Tibial nerve (tissue), 4 donors: Measurements from ENCODE around the gene HDGFL2.

ENCODE experiments used
- EP300 ChIP-seq, 2 donors: sonication (generic); formaldehyde crosslinking; IDR thresholded peaks; one replicate each; pipeline ENCODE4 v1.6.1; 2017; ENCODE audit warnings: antibody characterized with exemption in 2 of 2, mild to moderate bottlenecking in 1 of 2
- POLR2A ChIP-seq, 2 donors: fragments of 450-650 bp; IDR thresholded peaks; one replicate each; pipeline ENCODE4 v1.6.1; 2017; ENCODE audit warnings: antibody characterized with exemption in 2 of 2, mild to moderate bottlenecking in 2 of 2, moderate library complexity in 2 of 2
- TF ChIP-seq, protein P1 (sequence below), 5 experiments: fragments of 200-600 bp in 3 of 5; fragments of 450-650 bp in 2 of 5; sonication (generic) in 3 of 5; IDR thresholded peaks; one replicate each; pipeline ENCODE4 v1.5.1; 2016 to 2019; ENCODE audit warnings: antibody characterized with exemption in 5 of 5, mild to moderate bottlenecking in 3 of 5, moderate library complexity in 2 of 5

DNA sequence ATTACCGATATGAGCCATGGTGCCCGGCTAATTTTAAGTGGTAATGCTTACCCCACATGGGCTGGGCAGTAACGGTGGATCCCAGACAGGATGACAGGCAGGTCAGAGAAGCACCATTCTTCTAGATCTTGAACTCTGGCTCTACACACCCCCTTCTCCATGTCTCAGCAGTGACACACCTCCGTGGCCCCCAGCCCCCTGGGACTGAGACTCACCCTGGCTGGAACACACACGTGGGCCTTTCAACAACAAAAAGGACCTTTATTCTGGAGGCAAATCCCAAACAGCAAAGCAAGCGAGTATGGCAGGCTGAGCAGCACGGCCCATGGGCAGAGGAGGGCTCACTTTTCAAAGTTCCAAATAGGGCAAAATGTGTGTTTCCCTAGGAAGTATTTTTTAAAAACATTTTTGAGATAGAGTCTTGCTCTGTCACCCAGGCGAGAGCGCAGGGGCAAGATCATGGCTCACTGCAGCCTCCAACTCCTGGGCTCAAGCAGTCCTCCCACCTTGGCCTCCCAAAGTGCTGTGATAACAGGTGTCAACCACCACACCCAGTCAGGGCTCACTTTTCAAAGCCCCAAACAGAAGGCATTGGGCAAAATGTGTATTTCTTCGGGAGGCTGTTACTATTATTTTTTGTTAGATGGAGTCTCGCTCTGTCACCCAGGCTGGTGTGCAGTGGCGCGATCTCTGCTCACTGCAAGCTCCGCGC lies 50.4 kb downstream of the HDGFL2 start:
- no peak for TF ChIP-seq POLR2A (IDR thresholded peaks at IDR 0.05)
- TF ChIP-seq, protein P1, sequence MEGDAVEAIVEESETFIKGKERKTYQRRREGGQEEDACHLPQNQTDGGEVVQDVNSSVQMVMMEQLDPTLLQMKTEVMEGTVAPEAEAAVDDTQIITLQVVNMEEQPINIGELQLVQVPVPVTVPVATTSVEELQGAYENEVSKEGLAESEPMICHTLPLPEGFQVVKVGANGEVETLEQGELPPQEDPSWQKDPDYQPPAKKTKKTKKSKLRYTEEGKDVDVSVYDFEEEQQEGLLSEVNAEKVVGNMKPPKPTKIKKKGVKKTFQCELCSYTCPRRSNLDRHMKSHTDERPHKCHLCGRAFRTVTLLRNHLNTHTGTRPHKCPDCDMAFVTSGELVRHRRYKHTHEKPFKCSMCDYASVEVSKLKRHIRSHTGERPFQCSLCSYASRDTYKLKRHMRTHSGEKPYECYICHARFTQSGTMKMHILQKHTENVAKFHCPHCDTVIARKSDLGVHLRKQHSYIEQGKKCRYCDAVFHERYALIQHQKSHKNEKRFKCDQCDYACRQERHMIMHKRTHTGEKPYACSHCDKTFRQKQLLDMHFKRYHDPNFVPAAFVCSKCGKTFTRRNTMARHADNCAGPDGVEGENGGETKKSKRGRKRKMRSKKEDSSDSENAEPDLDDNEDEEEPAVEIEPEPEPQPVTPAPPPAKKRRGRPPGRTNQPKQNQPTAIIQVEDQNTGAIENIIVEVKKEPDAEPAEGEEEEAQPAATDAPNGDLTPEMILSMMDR (IDR thresholded peaks at IDR 0.05): no peak
- TF ChIP-seq EP300 (IDR thresholded peaks at IDR 0.05): no peak
